ENCODE results near the gene NAPG. TPM values are rescaled to one million over a fixed set of nuclear protein-coding genes. Genes with fewer than 3 reads are reported as not detected.
"Not testable (repeated sequence)": the region's sequence is repeated elsewhere in the genome, so short reads cannot be mapped to it uniquely, and the experiment has no call there.

NAPG gene
- polyA plus RNA-seq, 1 donor from 2014 or later: 15.0 TPM

- Mint-ChIP-seq H3K27ac (no peak overlapping the region), H3K9me3 (peaks cover 0 to 3% (median 0%) of the 10 kb centered on the region in 3 donors), H3K4me1 (peaks cover 0 to 1% (median 0%) of the 10 kb centered on the region in 3 donors), H3K4me3 (no peak overlapping the region), H3K36me3 (no peaks in the 10 kb centered on the region), H3K27me3 (no peaks in the 10 kb centered on the region)
Observed at GRCh38 chr18:10497206-10497749, 28.5 kb upstream of the NAPG start.

- Mint-ChIP-seq H3K4me1 (peaks cover 0 to 1% (median 0%) of the 10 kb centered on the region in 3 donors), H3K27me3 (no peaks in the 10 kb centered on the region), H3K9me3 (peaks cover 0 to 3% (median 0%) of the 10 kb centered on the region in 3 donors), H3K36me3 (peaks cover 2% of the 10 kb centered on the region), H3K4me3 (no peak overlapping the region), H3K27ac (no peak overlapping the region)
Observed at GRCh38 chr18:10499230-10499629, 26.6 kb upstream of the NAPG start.

GRCh38 chr18:10500038-10500437 is 25.8 kb upstream of the NAPG start:
- Mint-ChIP-seq H3K4me1 (peaks cover 0 to 1% (median 0%) of the 10 kb centered on the region in 3 donors), H3K27me3 (peaks cover 1% of the 10 kb centered on the region), H3K4me3 (no peak overlapping the region), H3K36me3 (peaks cover 2% of the 10 kb centered on the region), H3K27ac (no peak overlapping the region), H3K9me3 (peaks cover 0 to 3% (median 0%) of the 10 kb centered on the region in 3 donors)

- H3K27me3 Mint-ChIP-seq: peaks cover 1% of the 10 kb centered on the region
- no peaks in the 10 kb centered on the region for H3K4me1 Mint-ChIP-seq
- H3K27ac Mint-ChIP-seq: no peak overlapping the region
- H3K4me3 Mint-ChIP-seq: no peak overlapping the region
- H3K9me3 Mint-ChIP-seq: peaks cover 0 to 15% (median 6%) of the 10 kb centered on the region in 3 donors
- peaks cover 2% of the 10 kb centered on the region for H3K36me3 Mint-ChIP-seq
Observed at GRCh38 chr18:10504723-10505122, 21.1 kb upstream of the NAPG start.

- H3K4me3 Mint-ChIP-seq: not testable (repeated sequence)
Observed at GRCh38 chr18:10505892-10506291, 19.9 kb upstream of the NAPG start.

GRCh38 chr18:10508591-10508990 is 17.2 kb upstream of the NAPG start:
- Mint-ChIP-seq H3K27me3 (peaks cover 13% of the 10 kb centered on the region), H3K9me3 (peaks cover 0 to 12% (median 6%) of the 10 kb centered on the region in 3 donors), H3K36me3 (peaks cover 1% of the 10 kb centered on the region), H3K27ac (no peak overlapping the region), H3K4me1 (no peaks in the 10 kb centered on the region), H3K4me3 (no peak overlapping the region)

More at GRCh38 chr18:10505892-10506291, 19.9 kb upstream of the NAPG start:
- H3K4me1 Mint-ChIP-seq, H3K27me3 Mint-ChIP-seq, H3K36me3 Mint-ChIP-seq, H3K27ac Mint-ChIP-seq: not testable (repeated sequence)
- H3K9me3 Mint-ChIP-seq: peaks cover 0 to 12% (median 6%) of the 10 kb centered on the region in 3 donors

- peaks cover 1% of the 10 kb centered on the region for H3K36me3 Mint-ChIP-seq
- peaks cover 12% of the 10 kb centered on the region for H3K27me3 Mint-ChIP-seq
- peaks cover 0 to 12% (median 6%) of the 10 kb centered on the region in 3 donors for H3K9me3 Mint-ChIP-seq
- H3K27ac Mint-ChIP-seq: no peak overlapping the region
- no peaks in the 10 kb centered on the region for H3K4me1 Mint-ChIP-seq
- no peak overlapping the region for H3K4me3 Mint-ChIP-seq
Observed at GRCh38 chr18:10511236-10511635, 14.6 kb upstream of the NAPG start.

GRCh38 chr18:10514082-10514481 is 11.7 kb upstream of the NAPG start:
- H3K27ac Mint-ChIP-seq: no peak overlapping the region
- peaks cover 1% of the 10 kb centered on the region for H3K36me3 Mint-ChIP-seq
- H3K27me3 Mint-ChIP-seq: peaks cover 20% of the 10 kb centered on the region
- no peak overlapping the region for H3K4me3 Mint-ChIP-seq
- peaks cover 0 to 1% (median 0%) of the 10 kb centered on the region in 3 donors for H3K9me3 Mint-ChIP-seq
- no peaks in the 10 kb centered on the region for H3K4me1 Mint-ChIP-seq

GRCh38 chr18:10514601-10515000 is 11.2 kb upstream of the NAPG start:
- Mint-ChIP-seq H3K4me1 (no peaks in the 10 kb centered on the region), H3K4me3 (no peak overlapping the region), H3K27me3 (peaks cover 23% of the 10 kb centered on the region), H3K9me3 (no peaks in the 10 kb centered on the region), H3K27ac (no peak overlapping the region), H3K36me3 (peaks cover 1% of the 10 kb centered on the region)

GRCh38 chr18:10515456-10515855 is 10.4 kb upstream of the NAPG start:
- peaks cover 25% of the 10 kb centered on the region for H3K27me3 Mint-ChIP-seq
- H3K36me3 Mint-ChIP-seq: peaks cover 1% of the 10 kb centered on the region
- peaks cover 2 to 5% (median 4%) of the 10 kb centered on the region in 3 donors for H3K4me1 Mint-ChIP-seq
- H3K9me3 Mint-ChIP-seq: no peaks in the 10 kb centered on the region
- H3K27ac Mint-ChIP-seq: no peak overlapping the region
- H3K4me3 Mint-ChIP-seq: no peak overlapping the region

GRCh38 chr18:10516078-10516477 is 9.7 kb upstream of the NAPG start:
- peaks cover 1% of the 10 kb centered on the region for H3K36me3 Mint-ChIP-seq
- H3K4me1 Mint-ChIP-seq: peaks cover 2 to 5% (median 4%) of the 10 kb centered on the region in 3 donors
- H3K27me3 Mint-ChIP-seq: peaks cover 25% of the 10 kb centered on the region
- no peak overlapping the region for H3K4me3 Mint-ChIP-seq
- H3K9me3 Mint-ChIP-seq: no peaks in the 10 kb centered on the region
- no peak overlapping the region for H3K27ac Mint-ChIP-seq

- peaks cover 2 to 5% (median 4%) of the 10 kb centered on the region in 3 donors for H3K4me1 Mint-ChIP-seq
- H3K27me3 Mint-ChIP-seq: peaks cover 17% of the 10 kb centered on the region
- no peaks in the 10 kb centered on the region for H3K36me3 Mint-ChIP-seq
- no peak overlapping the region for H3K4me3 Mint-ChIP-seq
- no peaks in the 10 kb centered on the region for H3K9me3 Mint-ChIP-seq
- H3K27ac Mint-ChIP-seq: no peak overlapping the region
Observed at GRCh38 chr18:10518595-10519255, 7.1 kb upstream of the NAPG start.

GRCh38 chr18:10519366-10519765 is 6.5 kb upstream of the NAPG start:
- no peaks in the 10 kb centered on the region for H3K36me3 Mint-ChIP-seq
- H3K27ac Mint-ChIP-seq: peak overlapping the region in 1 of 3 donors; percentile 25

GRCh38 chr18:10519999-10520935 is 5.6 kb upstream of the NAPG start:
- Mint-ChIP-seq H3K4me1 (peaks cover 11 to 16% (median 12%) of the 10 kb centered on the region in 3 donors), H3K36me3 (no peaks in the 10 kb centered on the region), H3K27me3 (peaks cover 17% of the 10 kb centered on the region), H3K4me3 (peak overlapping the region in 1 of 4 donors; percentile 38), H3K27ac (peak overlapping the region in 2 of 3 donors; percentile 25 to 64), H3K9me3 (no peaks in the 10 kb centered on the region)

More at GRCh38 chr18:10519366-10519765, 6.5 kb upstream of the NAPG start:
- H3K4me3 Mint-ChIP-seq: no peak overlapping the region
- peaks cover 17% of the 10 kb centered on the region for H3K27me3 Mint-ChIP-seq
- no peaks in the 10 kb centered on the region for H3K9me3 Mint-ChIP-seq
- H3K4me1 Mint-ChIP-seq: peaks cover 3 to 7% (median 4%) of the 10 kb centered on the region in 3 donors

- H3K9me3 Mint-ChIP-seq: no peaks in the 10 kb centered on the region
- H3K27me3 Mint-ChIP-seq: peaks cover 17% of the 10 kb centered on the region
- no peak overlapping the region for H3K4me3 Mint-ChIP-seq
- no peaks in the 10 kb centered on the region for H3K36me3 Mint-ChIP-seq
- H3K4me1 Mint-ChIP-seq: peaks cover 15 to 23% (median 16%) of the 10 kb centered on the region in 3 donors
- H3K27ac Mint-ChIP-seq: peak overlapping the region in 1 of 3 donors; percentile 34
Observed at GRCh38 chr18:10521566-10521965, 4.3 kb upstream of the NAPG start.
